Measurements from ENCODE around the gene SFXN5.
"Not testable (repeated sequence)": the region's sequence is repeated elsewhere in the genome, so short reads cannot be mapped to it uniquely, and the experiment has no call there.

SFXN5 gene

DNA sequence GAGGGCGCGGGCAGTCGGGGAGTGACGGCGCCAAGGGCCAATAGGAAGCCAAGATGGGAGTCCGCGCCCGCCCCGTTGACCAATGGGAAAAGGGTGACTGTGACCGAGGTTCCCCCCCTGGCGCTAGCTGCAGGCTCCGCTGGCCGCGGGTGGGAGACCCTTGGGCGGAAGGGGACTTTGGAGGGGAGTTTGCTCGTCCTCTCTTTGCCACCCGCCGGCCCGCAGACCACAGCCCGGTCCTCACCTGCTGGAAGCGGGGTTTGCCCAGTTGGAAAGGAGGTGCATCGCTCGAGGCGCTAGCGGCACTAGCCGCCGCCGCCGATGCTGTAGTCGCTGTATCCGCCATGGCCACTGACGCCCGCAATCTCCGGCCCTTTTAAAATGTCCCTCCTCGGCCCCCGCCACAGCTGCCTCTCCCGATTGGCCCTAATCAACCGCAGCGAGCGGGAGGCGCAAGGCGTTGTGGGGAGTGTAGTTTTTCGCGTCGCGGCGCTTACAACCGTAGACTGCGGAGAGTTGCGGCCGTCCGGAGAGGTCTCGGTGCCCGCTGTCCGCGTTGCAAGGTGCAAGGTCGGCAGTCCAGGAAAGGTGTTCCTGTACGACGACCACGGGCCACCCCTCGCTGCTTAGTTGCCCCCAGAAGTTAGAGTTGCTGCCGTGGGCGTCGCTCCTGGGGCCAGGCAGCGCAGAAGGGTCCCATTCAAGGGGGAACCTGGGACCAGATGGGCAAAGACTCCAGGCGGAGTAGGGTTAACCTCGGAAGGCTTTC is at the start of gene SFXN5:
TSS of gene SFXN5 (minus strand) at position 353 of the 769 bp plus-strand sequence. CDS start at position 346, 7 bp downstream.
- peak; percentile 94 for DNase-seq

DNA sequence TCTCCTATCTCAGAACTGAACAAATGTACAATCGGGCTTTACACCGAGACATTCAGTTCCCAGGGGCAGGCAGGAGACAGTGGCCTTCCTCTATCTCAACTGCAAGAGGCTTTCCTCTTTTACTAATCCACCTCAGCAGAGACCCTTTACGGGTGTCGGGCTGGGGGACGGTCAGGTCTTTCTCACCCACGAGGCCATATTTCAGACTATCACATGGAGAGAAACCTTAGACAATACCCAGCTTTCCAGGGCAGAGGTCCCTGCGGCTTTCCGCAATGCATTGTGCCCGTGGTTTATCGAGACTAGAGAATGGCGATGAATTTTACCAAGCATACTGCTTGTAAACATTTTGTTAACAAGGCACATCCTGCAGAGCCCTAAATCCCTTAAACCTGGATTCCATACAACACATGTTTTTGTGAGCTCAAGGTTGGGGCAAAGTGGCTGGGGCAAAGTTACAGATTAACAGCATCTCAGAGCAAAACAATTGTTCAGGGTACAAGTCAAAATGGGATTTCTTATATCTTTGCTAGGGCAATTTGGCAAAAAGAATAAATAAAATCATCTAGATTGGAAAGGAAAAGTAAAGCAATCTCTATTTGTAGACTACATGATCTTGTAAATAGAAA is 48.2 kb upstream of the SFXN5 start:
- DNase-seq: not testable (repeated sequence)

- DNase-seq: no peak
Measured at GRCh38 chr2:73117441-73117840, 45.9 kb upstream of the SFXN5 start.

- DNase-seq: no peak
Measured at GRCh38 chr2:73116182-73116960, 44.9 kb upstream of the SFXN5 start.

GRCh38 chr2:73114273-73114867 is 42.9 kb upstream of the SFXN5 start:
- DNase-seq: no peak

DNA sequence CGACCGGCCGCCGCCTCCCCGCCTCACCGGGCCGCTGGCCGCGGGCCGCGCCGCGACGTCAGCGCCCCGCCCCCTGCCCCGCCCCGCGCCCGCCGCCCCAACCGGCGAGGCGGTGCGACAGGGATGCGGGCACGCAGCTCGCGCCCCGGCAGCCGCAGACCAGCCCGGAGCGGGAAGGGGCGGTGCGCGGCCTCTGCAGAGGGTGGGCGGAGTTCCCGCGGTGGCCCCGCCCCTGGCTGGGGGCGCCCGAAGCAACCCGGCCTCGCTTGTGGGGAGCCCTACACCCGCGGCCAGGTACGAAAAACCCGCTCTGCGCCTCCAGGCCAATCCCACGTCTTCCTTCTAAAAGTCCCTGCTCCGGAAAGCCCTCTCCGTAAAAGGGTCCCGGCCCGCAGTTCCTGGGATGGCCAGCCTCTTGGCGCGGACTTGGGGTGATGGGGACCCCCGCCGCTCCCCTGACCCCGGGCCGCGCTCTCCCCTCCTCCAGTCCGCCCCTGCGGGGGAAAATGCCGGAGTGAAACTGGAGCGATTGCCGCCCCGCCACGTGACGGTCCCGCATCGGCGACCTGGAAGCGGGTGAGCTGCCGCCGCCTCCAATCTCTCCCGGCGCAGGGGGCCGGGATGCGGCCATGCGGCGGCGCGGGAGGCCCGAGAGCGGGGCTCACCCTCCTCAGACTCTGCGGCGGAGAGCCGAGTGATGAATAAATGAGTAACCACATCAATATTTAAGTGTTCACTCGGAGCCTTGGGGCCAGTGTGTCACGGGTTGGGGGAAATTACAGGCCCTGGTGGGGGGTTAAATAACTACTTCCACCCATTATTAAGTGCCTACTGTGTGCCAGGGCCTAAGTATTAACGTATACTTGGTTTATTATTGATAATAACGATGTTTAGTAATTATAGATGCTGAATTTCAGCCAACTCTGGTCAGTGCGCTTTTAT is 41.7 kb upstream of the SFXN5 start, which contains the start of gene RAB11FIP5:
TSS of gene RAB11FIP5 (minus strand) at position 36 of the 942 bp plus-strand sequence. CDS start 171 bp downstream, outside the sequence.
- peak; percentile 74 for DNase-seq

DNA sequence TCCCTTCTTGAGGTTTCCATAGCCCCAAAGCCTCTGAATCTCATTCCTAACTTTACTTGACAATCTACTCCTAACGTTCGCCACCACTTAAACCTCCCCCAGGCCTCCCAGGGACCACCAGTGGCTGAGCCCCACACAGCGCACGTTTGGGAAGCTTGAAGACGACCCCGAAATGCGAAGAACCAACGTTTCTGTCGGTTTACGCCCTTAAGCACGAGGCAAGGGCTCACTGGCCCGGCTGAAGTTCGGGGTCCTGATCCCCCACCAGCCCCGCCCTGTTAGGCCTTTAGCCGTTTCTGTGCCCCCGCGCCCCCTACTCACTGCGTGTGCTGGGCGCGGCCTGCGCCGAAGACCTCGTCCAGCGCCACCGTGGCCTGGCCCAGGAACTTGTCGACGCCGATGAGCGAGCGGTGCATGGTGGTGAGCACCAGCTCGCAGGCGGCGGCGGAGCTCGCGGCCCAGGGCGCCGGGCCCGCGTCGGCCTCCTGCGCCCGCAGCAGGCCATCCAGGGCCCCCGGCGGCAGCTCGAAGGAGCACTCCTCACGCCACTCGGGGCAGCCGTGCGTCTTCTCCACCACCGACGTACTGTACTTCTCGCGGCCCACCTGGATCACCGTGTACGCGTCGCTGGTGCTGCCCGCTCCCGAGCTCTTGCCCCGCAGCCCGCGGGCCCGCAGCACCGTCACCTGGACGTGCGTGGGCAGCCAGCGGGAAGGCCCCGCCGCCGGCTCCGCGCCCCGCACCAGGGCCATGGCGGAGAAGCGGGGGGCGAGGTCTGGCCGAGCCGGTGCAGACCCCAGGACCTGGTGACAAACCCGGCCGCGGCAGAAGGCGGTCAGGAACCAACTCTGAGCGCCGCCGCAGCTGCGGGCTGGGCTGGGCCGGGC is 40.8 kb upstream of the SFXN5 start:
- peak; percentile 10 for DNase-seq

DNA sequence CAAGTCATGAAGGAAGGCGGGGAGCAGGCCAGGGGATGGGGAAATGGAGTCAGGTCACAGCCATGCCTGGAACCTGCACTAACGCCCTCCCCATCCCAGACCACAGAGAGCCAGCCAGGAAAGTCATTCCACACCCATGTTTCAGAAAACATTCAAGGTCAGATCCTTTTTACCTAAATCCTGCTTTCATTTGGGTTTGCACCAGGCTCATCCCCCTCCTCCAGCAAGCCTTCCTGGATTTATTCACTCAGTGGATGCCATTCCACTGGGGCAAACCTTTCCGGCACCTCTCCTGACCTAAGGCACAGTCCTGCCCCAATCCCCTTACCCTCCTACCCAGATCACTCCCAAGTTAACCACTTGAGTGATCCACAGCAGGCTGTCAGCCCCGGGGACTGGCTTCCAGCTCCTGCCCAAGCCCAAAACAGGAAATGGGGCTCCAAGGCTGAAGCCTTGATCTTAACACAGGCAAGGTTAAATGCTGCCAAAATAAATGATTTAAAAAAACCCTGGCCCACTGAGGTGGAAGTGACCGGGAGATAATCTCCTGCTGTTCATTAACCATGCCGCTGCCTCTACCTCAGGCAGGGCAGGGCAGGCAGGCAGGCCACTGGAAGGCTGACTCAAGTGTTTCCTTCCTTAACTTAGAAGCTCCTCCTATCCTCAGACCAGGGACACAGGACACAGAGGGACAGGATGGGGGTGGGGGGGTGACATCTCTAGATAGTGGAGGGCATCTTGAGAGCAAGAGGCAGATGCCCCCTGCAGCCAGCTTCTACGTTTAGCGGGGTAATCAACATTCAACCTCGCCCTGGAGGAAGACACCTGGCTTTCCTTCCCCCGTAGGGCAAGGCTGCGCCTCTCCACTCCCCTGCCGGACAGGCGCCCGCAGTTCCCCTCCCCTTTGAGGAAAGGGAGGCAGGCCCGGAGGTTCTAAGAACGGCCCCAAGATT is 39.8 kb upstream of the SFXN5 start:
- DNase-seq: peak; percentile 8

DNA sequence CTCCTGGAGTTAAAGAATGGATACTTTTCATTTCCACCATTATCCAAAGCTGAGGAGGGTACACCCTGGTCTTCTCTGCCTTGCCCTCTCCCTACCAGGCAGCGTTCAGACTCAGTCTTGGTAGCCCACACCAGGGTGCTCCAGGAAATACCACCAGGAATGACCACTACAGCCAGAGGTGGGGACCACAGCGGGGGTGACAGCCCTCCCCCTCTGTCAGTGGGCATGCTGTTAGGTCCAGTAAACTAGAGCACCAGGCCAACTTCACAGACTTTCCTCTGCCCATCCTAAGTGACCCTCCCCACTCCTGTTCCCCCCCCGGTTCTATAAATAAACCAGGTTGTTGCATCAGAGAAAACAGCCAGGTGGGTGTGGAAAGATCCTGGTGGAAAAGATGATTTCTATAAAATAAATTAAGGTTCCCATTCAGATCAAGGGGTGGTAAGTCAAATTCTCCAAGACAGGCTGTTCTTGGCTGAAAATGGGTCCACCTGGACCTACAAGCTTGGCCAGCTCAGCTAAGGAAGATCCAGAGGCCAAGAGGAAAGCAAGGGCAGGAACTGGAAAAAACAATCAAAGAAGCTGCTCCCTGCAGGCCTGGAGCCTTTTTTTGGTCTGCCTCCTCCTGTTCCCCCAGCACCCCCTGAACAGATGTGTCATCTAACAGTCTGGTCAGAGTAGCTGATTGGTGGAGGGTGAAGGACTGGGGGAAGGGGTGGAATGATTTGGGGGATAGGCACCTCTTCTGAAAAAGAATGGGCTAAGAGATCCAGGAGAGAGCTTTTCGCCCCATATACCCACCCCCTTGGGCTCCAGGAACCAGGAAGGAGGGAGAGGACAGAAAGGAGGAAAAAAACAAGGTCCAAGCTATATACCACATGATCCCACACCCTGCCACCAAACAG is 38.9 kb upstream of the SFXN5 start:
- DNase-seq: no peak

DNA sequence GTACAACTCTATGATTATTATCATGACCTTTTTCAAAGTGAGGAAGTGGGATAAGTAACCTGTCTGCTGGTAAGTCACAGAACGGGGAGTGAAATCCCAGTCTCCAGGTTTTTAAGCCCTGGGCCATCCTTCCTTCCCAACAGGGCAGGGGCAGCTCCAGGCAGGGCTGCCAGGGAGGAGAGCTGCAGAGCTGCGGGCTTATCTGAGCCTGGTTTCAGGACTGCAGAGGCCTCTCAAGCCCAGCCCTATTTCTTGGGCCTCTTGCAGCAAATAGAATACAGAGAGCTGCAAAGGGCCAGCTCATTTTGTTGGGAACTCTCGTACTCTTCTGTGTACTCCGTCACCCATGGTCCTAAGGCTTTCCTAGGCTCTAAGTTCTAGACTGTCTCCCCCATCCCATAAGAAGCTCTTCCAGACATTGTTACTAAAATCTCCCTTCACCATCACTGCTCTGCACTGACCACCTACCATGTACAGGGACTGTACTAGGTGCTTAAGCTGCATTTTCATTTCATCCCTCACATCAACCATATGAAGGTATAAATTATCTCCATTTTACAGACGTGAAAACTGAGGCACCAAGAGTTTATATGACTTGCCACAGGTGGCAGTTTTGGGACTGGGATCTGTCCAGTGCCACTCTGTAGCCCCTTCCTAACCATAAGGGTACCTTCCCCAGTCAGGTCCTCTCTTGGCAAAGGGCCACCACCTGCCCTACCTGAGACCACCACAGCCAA is 38.1 kb upstream of the SFXN5 start:
- no peak for DNase-seq

DNA sequence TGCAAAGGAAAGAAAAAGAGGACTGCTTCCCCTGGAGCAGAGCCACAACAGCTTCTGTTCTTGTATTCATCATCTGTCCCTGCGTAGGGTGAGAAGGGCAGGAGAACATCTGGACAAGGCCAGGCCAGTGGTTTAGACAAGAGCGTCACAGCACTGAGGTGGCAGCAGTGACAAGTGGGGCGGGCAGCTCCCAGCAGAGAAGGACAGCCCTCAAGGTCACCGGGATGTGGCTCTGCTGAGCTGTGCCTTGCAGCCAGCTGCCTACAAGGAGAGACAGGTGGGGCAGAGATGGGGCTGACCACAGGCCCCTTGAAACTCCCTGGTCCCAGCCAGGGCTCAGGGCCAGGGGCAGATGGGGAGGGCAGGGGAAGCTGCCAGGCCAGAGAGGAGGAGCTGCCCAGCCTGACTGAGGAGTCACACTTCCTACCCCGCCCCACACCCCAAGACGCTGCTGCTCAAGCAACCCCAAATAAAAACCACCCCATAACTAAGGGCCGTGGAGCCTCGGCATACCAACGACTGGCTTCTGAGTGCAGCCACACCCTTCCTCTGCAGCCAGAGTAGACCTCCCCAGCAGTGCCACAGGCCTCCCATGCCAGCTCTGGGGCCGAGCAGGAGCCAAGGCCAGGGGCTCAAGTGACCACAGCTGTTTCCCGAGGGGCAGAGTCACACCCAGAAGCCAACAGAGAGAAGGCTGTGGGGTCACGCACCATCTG is 35.9 kb upstream of the SFXN5 start:
- DNase-seq: no peak

GRCh38 chr2:73106791-73107190 is 35.3 kb upstream of the SFXN5 start:
- no peak for DNase-seq

GRCh38 chr2:73105511-73105971 is 34.0 kb upstream of the SFXN5 start:
- no peak for DNase-seq

DNA sequence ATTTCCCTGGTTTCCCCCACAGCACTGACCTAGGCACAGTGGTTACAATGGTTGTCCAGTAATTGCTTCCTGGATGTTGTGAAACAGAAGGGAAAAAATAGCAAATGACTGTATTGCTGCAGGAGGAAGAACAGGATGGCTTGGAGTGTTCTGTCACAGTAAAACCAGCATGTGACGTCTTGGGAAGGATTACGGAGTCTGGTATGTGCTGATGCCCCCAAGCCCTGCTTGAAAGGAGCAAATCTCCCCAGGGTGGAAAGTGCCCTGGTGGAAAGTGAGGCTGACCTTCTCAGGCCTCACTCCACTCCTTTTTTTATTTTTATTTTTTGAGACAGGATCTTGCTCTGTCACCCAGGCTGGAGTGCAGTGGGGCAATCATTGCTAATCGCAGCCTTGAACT is 33.4 kb upstream of the SFXN5 start:
- no peak for DNase-seq

- DNase-seq: no peak
Measured at GRCh38 chr2:73103018-73103542, 31.6 kb upstream of the SFXN5 start.

DNA sequence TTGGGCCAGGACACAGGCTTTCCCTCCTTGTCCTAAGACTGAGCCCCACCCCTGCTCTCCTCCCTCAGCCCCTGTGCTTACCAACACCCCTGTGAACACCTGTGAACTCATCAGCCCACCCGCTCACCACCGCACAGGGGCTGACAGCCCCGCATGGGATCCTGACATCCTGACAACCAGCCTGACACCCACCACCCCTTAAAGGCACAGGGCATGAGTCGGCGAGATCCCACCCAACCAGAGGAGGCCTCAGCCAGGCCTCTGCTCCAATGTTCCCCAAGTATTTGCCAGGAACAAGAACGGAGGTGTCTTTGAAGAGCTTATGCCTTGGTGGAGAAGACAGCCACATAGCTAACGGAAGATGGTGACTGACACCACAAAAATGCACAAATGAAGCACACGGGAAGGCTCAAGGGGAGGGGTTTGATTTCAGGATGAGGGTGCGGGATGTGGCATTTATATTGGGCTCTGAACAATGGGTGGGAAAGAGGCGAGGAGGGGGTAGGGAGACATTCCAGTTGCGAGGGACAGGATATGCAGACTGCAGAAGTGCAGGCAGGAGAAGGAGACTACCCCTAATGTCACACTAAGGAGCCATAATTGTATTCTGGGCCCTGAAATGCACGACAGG is 30.2 kb upstream of the SFXN5 start:
- no peak for DNase-seq
